ENCODE measurements around the gene DHRS3. TPM values are rescaled to one million over a fixed set of nuclear protein-coding genes. Genes with fewer than 3 reads are reported as not detected.

Gene DHRS3
- total RNA-seq, 1 donor from 2014 or later: 214 TPM

DNA sequence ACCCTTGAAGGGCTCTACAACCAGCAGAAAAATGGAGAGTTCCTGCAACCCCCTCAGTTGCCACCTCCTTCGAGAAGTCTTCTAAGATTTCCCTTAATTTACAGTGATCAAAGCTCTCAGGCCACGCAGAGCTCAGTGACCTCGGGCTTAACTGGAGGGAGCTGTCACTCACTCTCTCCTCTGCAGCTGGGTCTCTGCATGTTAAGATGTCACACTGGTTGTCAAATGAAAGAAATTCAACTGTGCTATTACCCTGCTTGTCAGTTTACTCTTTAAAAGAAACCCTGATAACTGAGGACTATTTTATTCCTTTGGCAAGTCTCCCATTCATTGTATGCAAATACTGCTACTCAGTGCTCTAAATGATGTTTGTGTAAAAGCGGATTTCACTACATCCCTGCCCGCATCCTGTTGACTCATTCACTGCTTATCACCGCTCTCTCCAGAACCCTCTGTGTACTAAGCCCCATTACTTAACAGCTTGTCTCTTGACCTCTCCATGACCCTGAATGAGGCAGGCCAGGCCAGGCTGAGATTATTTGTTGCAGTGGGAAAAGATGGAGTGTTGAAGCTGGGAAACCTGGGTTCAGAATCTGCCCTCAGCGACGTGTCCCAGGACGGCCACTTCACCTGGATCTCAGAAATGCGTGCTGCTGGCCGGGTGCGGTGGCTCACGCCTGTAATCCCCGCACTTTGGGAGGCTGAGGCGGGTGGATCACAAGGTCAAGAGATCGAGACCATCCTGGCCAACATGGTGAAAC lies 13.7 kb downstream of the DHRS3 start:
- Mint-ChIP-seq H3K4me3 (ENCODE audit: low read depth) (peak overlapping the region; percentile 55), H3K9me3 (ENCODE audit: low read depth) (peaks cover 3% of the 10 kb centered on the region), H3K36me3 (ENCODE audit: insufficient read depth) (peaks cover 43% of the 10 kb centered on the region), H3K4me1 (ENCODE audit: low read depth) (peaks cover 61% of the 10 kb centered on the region), H3K27me3 (no peaks in the 10 kb centered on the region), H3K27ac (peak overlapping the region; percentile 96)
- DNase-seq (ENCODE audit: low spot score, unreplicated experiment): no peak
- TF ChIP-seq, protein P1, sequence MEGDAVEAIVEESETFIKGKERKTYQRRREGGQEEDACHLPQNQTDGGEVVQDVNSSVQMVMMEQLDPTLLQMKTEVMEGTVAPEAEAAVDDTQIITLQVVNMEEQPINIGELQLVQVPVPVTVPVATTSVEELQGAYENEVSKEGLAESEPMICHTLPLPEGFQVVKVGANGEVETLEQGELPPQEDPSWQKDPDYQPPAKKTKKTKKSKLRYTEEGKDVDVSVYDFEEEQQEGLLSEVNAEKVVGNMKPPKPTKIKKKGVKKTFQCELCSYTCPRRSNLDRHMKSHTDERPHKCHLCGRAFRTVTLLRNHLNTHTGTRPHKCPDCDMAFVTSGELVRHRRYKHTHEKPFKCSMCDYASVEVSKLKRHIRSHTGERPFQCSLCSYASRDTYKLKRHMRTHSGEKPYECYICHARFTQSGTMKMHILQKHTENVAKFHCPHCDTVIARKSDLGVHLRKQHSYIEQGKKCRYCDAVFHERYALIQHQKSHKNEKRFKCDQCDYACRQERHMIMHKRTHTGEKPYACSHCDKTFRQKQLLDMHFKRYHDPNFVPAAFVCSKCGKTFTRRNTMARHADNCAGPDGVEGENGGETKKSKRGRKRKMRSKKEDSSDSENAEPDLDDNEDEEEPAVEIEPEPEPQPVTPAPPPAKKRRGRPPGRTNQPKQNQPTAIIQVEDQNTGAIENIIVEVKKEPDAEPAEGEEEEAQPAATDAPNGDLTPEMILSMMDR (IDR thresholded peaks at IDR 0.05; ENCODE audit: unreplicated experiment): no peak

DNA sequence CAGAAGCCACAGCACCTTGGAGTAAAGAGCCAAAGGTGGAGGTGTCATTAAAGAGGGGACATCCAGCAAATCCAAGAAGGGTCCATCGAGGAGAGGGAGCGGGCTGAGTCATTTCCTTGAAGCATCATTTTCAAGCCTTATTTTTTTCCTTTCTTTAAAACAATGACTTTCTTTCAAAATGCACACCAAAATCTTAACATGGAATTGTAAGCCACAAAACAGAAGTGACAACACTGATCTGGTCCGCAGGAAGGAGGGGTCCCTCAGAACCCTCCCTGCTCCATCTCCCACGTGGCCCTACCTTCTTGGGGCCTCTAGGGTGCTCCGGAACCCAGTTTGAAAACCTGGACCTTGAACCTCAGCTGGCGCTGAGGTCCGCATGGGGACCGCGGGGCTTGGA lies 14.8 kb downstream of the DHRS3 start:
- H3K4me1 Mint-ChIP-seq (ENCODE audit: low read depth): peaks cover 65% of the 10 kb centered on the region
- no peak overlapping the region for H3K4me3 Mint-ChIP-seq (ENCODE audit: low read depth)
- peaks cover 3% of the 10 kb centered on the region for H3K9me3 Mint-ChIP-seq (ENCODE audit: low read depth)
- peak overlapping the region; percentile 96 for H3K27ac Mint-ChIP-seq
- TF ChIP-seq, protein P1 (IDR thresholded peaks at IDR 0.05; ENCODE audit: unreplicated experiment): no peak
- DNase-seq (ENCODE audit: low spot score, unreplicated experiment): no peak
- H3K36me3 Mint-ChIP-seq (ENCODE audit: insufficient read depth): peaks cover 36% of the 10 kb centered on the region
- H3K27me3 Mint-ChIP-seq: no peaks in the 10 kb centered on the region

DNA sequence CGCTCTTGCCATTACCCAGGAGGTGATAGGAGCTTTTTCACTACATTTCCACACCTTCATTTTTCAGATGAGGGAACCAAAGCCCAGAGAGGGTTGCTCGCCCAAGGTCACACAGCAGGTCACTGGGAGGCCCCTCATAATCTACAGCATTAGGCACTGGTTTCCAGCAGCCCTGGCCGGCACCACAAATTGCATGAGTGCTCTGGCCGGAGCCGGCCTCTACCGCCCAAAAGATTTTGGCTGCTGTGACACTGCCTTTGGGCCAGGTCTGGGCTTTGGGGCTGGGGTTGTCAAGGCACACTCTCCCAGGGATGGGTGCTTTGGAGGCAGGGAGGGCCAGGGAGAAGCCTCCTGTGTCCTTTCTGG lies 15.4 kb downstream of the DHRS3 start:
- Mint-ChIP-seq H3K4me3 (ENCODE audit: low read depth) (no peak overlapping the region), H3K27me3 (no peaks in the 10 kb centered on the region), H3K4me1 (ENCODE audit: low read depth) (peaks cover 70% of the 10 kb centered on the region), H3K27ac (peak overlapping the region; percentile 84), H3K9me3 (ENCODE audit: low read depth) (peaks cover 3% of the 10 kb centered on the region), H3K36me3 (ENCODE audit: insufficient read depth) (peaks cover 30% of the 10 kb centered on the region)
- DNase-seq (ENCODE audit: low spot score, unreplicated experiment): no peak
- TF ChIP-seq, protein P1 (IDR thresholded peaks at IDR 0.05; ENCODE audit: unreplicated experiment): no peak

DNA sequence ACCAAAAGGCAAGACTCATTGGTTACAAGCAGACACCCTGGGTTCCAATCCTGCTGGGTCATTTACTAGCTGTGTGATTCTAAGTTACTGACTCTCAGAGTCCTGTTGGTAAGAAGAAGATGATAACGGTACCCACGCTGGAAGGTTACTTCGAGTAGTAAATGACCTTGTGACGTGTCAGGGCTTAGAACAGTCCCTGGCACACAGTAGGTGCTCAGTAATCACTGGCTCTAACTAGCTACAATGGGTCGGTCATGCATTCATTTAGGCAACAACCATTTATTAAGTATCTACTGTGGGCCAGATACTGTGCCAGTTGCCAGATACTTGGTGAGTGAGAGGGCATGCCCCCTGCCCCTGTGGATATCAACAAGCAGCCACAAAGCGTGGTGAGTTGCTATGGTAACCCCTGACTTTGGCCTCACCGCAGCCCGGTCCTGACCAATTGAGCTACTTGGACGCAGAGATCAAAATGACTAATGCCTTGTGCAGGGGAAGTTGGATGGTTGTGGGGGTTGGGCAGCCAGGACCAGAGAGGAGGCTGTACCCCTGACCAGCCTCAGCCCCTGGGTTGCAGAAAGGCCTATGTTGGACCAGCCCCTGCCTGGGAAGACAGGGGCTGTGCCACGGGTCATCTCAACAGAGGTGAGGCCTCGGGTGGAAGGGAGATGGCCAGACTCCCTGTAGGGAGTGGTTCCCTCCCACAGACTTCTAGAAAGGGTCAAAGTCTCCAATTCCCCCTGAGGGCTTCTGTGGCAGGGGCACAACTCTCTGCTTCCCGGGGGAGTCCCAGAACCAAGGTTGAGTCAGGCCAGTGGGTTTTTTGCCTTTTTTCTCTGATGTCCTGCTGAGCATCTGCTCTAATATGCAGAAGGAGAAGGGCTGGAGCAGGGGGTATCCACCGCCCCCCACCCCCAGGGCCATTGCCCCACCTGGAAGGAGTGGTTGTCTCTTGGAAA lies 16.0 kb downstream of the DHRS3 start:
- peaks cover 76% of the 10 kb centered on the region for H3K4me1 Mint-ChIP-seq (ENCODE audit: low read depth)
- H3K4me3 Mint-ChIP-seq (ENCODE audit: low read depth): peak overlapping the region; percentile 20
- no peaks in the 10 kb centered on the region for H3K9me3 Mint-ChIP-seq (ENCODE audit: low read depth)
- TF ChIP-seq, protein P1 (IDR thresholded peaks at IDR 0.05; ENCODE audit: unreplicated experiment): no peak
- no peaks in the 10 kb centered on the region for H3K27me3 Mint-ChIP-seq
- peaks cover 24% of the 10 kb centered on the region for H3K36me3 Mint-ChIP-seq (ENCODE audit: insufficient read depth)
- no peak for DNase-seq (ENCODE audit: low spot score, unreplicated experiment)
- H3K27ac Mint-ChIP-seq: peak overlapping the region; percentile 52

DNA sequence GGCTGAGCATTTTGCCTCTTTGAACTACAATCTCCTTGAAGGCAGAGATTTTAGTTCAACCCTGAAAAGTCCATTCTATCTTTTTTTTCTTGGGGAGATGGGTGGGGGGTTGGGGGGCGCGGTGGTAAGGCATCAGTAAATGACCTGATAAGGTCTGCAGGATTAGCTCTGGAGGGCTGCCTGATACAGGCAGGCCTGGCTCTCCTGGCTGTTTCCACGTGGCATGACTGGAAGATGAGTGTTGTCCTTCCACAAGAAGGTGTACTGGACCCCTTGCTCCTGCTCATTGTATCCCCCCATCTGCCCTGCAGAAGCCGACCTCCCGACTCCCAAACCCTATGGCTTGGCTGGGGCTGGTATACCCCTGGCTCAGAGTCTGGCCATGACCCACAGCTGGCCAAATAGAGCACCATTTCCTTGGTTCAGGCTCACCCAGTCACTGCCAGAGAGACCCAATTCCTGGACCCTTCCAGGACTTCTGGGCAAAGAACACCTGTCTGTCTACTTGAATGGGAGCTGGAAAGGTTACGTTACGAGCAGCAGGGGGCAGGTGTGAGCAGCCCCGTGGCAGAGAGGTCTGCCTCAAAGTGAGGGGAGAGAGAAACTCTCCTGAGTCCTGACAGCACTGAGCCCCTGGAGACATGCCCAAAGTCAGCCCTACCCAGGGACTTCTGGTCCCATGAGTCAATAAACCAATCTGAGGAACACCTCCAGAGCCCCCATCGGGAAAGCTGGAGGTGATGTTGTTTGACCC lies 17.0 kb downstream of the DHRS3 start:
- peak overlapping the region; percentile 71 for H3K27ac Mint-ChIP-seq
- DNase-seq (ENCODE audit: low spot score, unreplicated experiment): no peak

More for the DNA sequence above, 17.0 kb downstream of the DHRS3 start:
- TF ChIP-seq, protein P1 (IDR thresholded peaks at IDR 0.05; ENCODE audit: unreplicated experiment): peak; percentile 64
- H3K4me3 Mint-ChIP-seq (ENCODE audit: low read depth): no peak overlapping the region
- H3K9me3 Mint-ChIP-seq (ENCODE audit: low read depth): no peaks in the 10 kb centered on the region
- H3K27me3 Mint-ChIP-seq: no peaks in the 10 kb centered on the region
- H3K36me3 Mint-ChIP-seq (ENCODE audit: insufficient read depth): peaks cover 19% of the 10 kb centered on the region
- H3K4me1 Mint-ChIP-seq (ENCODE audit: low read depth): peaks cover 80% of the 10 kb centered on the region

All from progenitor cell of endocrine pancreas (in vitro differentiated cells).